ENCODE measurements around the gene PLPP7. TPM values are rescaled to one million over a fixed set of nuclear protein-coding genes. Genes with fewer than 3 reads are reported as not detected.

Gene PLPP7
- total and polyA plus RNA-seq, 4 experiments from 2014 or later, result not detected

- Mint-ChIP-seq H3K36me3 (no peaks in the 10 kb centered on the region), H3K27me3 (no peaks in the 10 kb centered on the region), H3K27ac (no peak overlapping the region), H3K4me1 (peaks cover 0 to 1% (median 0%) of the 10 kb centered on the region in 4 donors), H3K9me3 (no peaks in the 10 kb centered on the region), H3K4me3 (no peak overlapping the region)
- Histone ChIP-seq H3K27me3 (ENCODE audit: insufficient read depth, low read length) (no peaks in the 10 kb centered on the region), H3K27ac (ENCODE audit: low read depth, low read length) (no peak overlapping the region), H3K4me3 (ENCODE audit: low read length in 2 of 2) (no peak overlapping the region), H3K4me1 (ENCODE audit: insufficient read depth, low read length) (no peaks in the 10 kb centered on the region), H3K9me3 (ENCODE audit: control insufficient read depth in 1 of 2, low read length in 2 of 2) (no peaks in the 10 kb centered on the region), H3K36me3 (ENCODE audit: insufficient read depth, low read length) (no peaks in the 10 kb centered on the region)
- DNase-seq, result no peak
- CTCF ChIA-PET (ENCODE audit: partially characterized antibody), result interaction anchor here (0.6 kb wide), 1 partner anchor 140 kb away, joined by 3 read pairs; no protein-coding TSS in a partner anchor
- intact Hi-C loops (cut with micrococcal nuclease), result no loop called here
- POLR2A ChIA-PET (ENCODE audit: partially characterized antibody), result no interaction called here
Measured at GRCh38 chr9:131318231-131319085, 28.9 kb downstream of the PLPP7 start.

- no peak for DNase-seq
- intact Hi-C loops (cut with micrococcal nuclease), result no loop called here
- Mint-ChIP-seq H3K27me3 (no peaks in the 10 kb centered on the region), H3K4me1 (peaks cover 0 to 1% (median 0%) of the 10 kb centered on the region in 4 donors), H3K4me3 (no peak overlapping the region), H3K36me3 (no peaks in the 10 kb centered on the region), H3K27ac (no peak overlapping the region), H3K9me3 (no peaks in the 10 kb centered on the region)
- H3K27ac ChIP-seq (ENCODE audit: low read depth, low read length), result no peak overlapping the region
- no peaks in the 10 kb centered on the region for H3K36me3 ChIP-seq (ENCODE audit: insufficient read depth, low read length)
- no peaks in the 10 kb centered on the region for H3K4me1 ChIP-seq (ENCODE audit: insufficient read depth, low read length)
- H3K4me3 ChIP-seq (ENCODE audit: low read length in 2 of 2), result no peak overlapping the region
- POLR2A ChIA-PET (ENCODE audit: partially characterized antibody), result no interaction called here
- no peaks in the 10 kb centered on the region for H3K27me3 ChIP-seq (ENCODE audit: insufficient read depth, low read length)
- no peaks in the 10 kb centered on the region for H3K9me3 ChIP-seq (ENCODE audit: control insufficient read depth in 1 of 2, low read length in 2 of 2)
- CTCF ChIA-PET (ENCODE audit: partially characterized antibody), result no interaction called here
Measured at GRCh38 chr9:131319486-131319885, 30.0 kb downstream of the PLPP7 start.

- CTCF ChIA-PET (ENCODE audit: partially characterized antibody), result no interaction called here
- no peaks in the 10 kb centered on the region for H3K27me3 ChIP-seq (ENCODE audit: insufficient read depth, low read length)
- intact Hi-C loops (cut with micrococcal nuclease), result no loop called here
- no peaks in the 10 kb centered on the region for H3K4me1 ChIP-seq (ENCODE audit: insufficient read depth, low read length)
- Mint-ChIP-seq H3K4me3 (no peak overlapping the region), H3K27me3 (no peaks in the 10 kb centered on the region), H3K27ac (no peak overlapping the region), H3K4me1 (peaks cover 0 to 1% (median 0%) of the 10 kb centered on the region in 4 donors), H3K36me3 (no peaks in the 10 kb centered on the region), H3K9me3 (no peaks in the 10 kb centered on the region)
- DNase-seq, result no peak
- H3K4me3 ChIP-seq (ENCODE audit: low read length in 2 of 2), result no peak overlapping the region
- no peaks in the 10 kb centered on the region for H3K36me3 ChIP-seq (ENCODE audit: insufficient read depth, low read length)
- no peak overlapping the region for H3K27ac ChIP-seq (ENCODE audit: low read depth, low read length)
- H3K9me3 ChIP-seq (ENCODE audit: control insufficient read depth in 1 of 2, low read length in 2 of 2), result no peaks in the 10 kb centered on the region
- POLR2A ChIA-PET (ENCODE audit: partially characterized antibody), result no interaction called here
Measured at GRCh38 chr9:131320031-131320685, 30.6 kb downstream of the PLPP7 start.

- H3K9me3 Mint-ChIP-seq, result no peaks in the 10 kb centered on the region
- Histone ChIP-seq H3K27me3 (ENCODE audit: insufficient read depth, low read length) (no peaks in the 10 kb centered on the region), H3K4me1 (ENCODE audit: insufficient read depth, low read length) (no peaks in the 10 kb centered on the region), H3K9me3 (ENCODE audit: control insufficient read depth in 1 of 2, low read length in 2 of 2) (no peaks in the 10 kb centered on the region), H3K4me3 (ENCODE audit: low read length in 2 of 2) (no peak overlapping the region), H3K36me3 (ENCODE audit: insufficient read depth, low read length) (no peaks in the 10 kb centered on the region), H3K27ac (ENCODE audit: low read depth, low read length) (no peak overlapping the region)
- no peak for DNase-seq
- intact Hi-C loops (cut with micrococcal nuclease), result no loop called here
- H3K36me3 Mint-ChIP-seq, result no peaks in the 10 kb centered on the region
- H3K27ac Mint-ChIP-seq, result no peak overlapping the region
- no peaks in the 10 kb centered on the region for H3K4me1 Mint-ChIP-seq
- H3K27me3 Mint-ChIP-seq, result no peaks in the 10 kb centered on the region
- H3K4me3 Mint-ChIP-seq, result no peak overlapping the region
- ChIA-PET CTCF (ENCODE audit: partially characterized antibody) (interaction anchor here (1.5 to 3.5 kb wide), 2 partner anchors 13 to 146 kb away, joined by 4 to 13 read pairs; no protein-coding TSS in a partner anchor), POLR2A (ENCODE audit: partially characterized antibody) (interaction anchor here (0.7 kb wide), 1 partner anchor 109 kb away, joined by 3 read pairs; no protein-coding TSS in a partner anchor)
Measured at GRCh38 chr9:131323629-131324028, 34.1 kb downstream of the PLPP7 start.

- no peaks in the 10 kb centered on the region for H3K27me3 ChIP-seq (ENCODE audit: insufficient read depth, low read length)
- ChIA-PET POLR2A (ENCODE audit: partially characterized antibody) (no interaction called here), CTCF (ENCODE audit: partially characterized antibody) (interaction anchor here (1.5 to 3.5 kb wide), 2 partner anchors 12 to 146 kb away, joined by 5 to 13 read pairs; no protein-coding TSS in a partner anchor)
- no peak overlapping the region for H3K27ac Mint-ChIP-seq
- H3K4me1 ChIP-seq (ENCODE audit: insufficient read depth, low read length), result no peaks in the 10 kb centered on the region
- H3K4me3 Mint-ChIP-seq, result no peak overlapping the region
- intact Hi-C loops (cut with micrococcal nuclease), result no loop called here
- no peaks in the 10 kb centered on the region for H3K9me3 ChIP-seq (ENCODE audit: control insufficient read depth in 1 of 2, low read length in 2 of 2)
- no peak overlapping the region for H3K4me3 ChIP-seq (ENCODE audit: low read length in 2 of 2)
- H3K36me3 Mint-ChIP-seq, result no peaks in the 10 kb centered on the region
- H3K9me3 Mint-ChIP-seq, result no peaks in the 10 kb centered on the region
- H3K27me3 Mint-ChIP-seq, result no peaks in the 10 kb centered on the region
- no peak for DNase-seq
- no peaks in the 10 kb centered on the region for H3K36me3 ChIP-seq (ENCODE audit: insufficient read depth, low read length)
- no peaks in the 10 kb centered on the region for H3K4me1 Mint-ChIP-seq
- H3K27ac ChIP-seq (ENCODE audit: low read depth, low read length), result no peak overlapping the region
Measured at GRCh38 chr9:131324736-131325679, 35.5 kb downstream of the PLPP7 start.

GRCh38 chr9:131329241-131329641, 39.7 kb downstream of the PLPP7 start:
- no peaks in the 10 kb centered on the region for H3K4me1 ChIP-seq (ENCODE audit: insufficient read depth, low read length)
- H3K27me3 ChIP-seq (ENCODE audit: insufficient read depth, low read length), result no peaks in the 10 kb centered on the region
- intact Hi-C loops (cut with micrococcal nuclease), result no loop called here
- POLR2A ChIA-PET (ENCODE audit: partially characterized antibody), result no interaction called here
- Mint-ChIP-seq H3K27me3 (no peaks in the 10 kb centered on the region), H3K9me3 (no peaks in the 10 kb centered on the region), H3K4me3 (no peak overlapping the region), H3K27ac (no peak overlapping the region), H3K4me1 (no peaks in the 10 kb centered on the region), H3K36me3 (no peaks in the 10 kb centered on the region)
- DNase-seq, result no peak
- CTCF ChIA-PET (ENCODE audit: partially characterized antibody), result interaction anchor here (12.3 kb wide), 1 partner anchor 150 kb away, joined by 302 read pairs; no protein-coding TSS in a partner anchor
- H3K9me3 ChIP-seq (ENCODE audit: control insufficient read depth in 1 of 2, low read length in 2 of 2), result no peaks in the 10 kb centered on the region
- no peak overlapping the region for H3K27ac ChIP-seq (ENCODE audit: low read depth, low read length)
- H3K36me3 ChIP-seq (ENCODE audit: insufficient read depth, low read length), result no peaks in the 10 kb centered on the region
- no peak overlapping the region for H3K4me3 ChIP-seq (ENCODE audit: low read length in 2 of 2)
